SK-N-SH (cell line): ENCODE data around the gene BRI3BP.

ENCODE experiments used
- CTCF ChIP-seq: fragments of 200-600 bp; sonication (generic); IDR thresholded peaks from 2 replicates; pipeline ENCODE4 v1.6.1; 2017; ENCODE audit warnings: antibody characterized with exemption, mild to moderate bottlenecking, moderate library complexity
- EP300 ChIP-seq, 2 experiments: IDR thresholded peaks; 2 replicates each; pipeline versions ENCODE4 v1.4.0 to v1.6.1; 2012; ENCODE audit warnings: borderline replicate concordance in 1 of 2, low read depth in 1 of 2, low read length in 1 of 2
- EZH2phosphoT487 ChIP-seq: fragments of 200-600 bp; sonication (generic); IDR thresholded peaks from 2 replicates; pipeline ENCODE4 v1.6.1; 2017; ENCODE audit warnings: low read depth, mixed run types, mild to moderate bottlenecking, antibody characterized with exemption, moderate library complexity, borderline replicate concordance
- FOXM1 ChIP-seq: IDR thresholded peaks from 2 replicates; pipeline ENCODE4 v1.4.0; 2012; ENCODE audit warnings: low read depth, mild to moderate bottlenecking
- MAX ChIP-seq: IDR thresholded peaks from 2 replicates; pipeline ENCODE4 v1.4.0; 2012; ENCODE audit warnings: low read depth
- NRF1 ChIP-seq: IDR thresholded peaks from 2 replicates; pipeline ENCODE4 v1.6.1; 2012; ENCODE audit warnings: low read depth, mild to moderate bottlenecking, low read length
- POLR2AphosphoS5 ChIP-seq: IDR thresholded peaks from 2 replicates; pipeline ENCODE4 v1.6.1; 2012; ENCODE audit warnings: low read depth, low read length
- REST ChIP-seq: IDR thresholded peaks from 2 replicates; pipeline ENCODE4 v1.6.1; 2012; ENCODE audit warnings: mild to moderate bottlenecking, low read depth, low read length, moderate library complexity
- SMC3 ChIP-seq: IDR thresholded peaks from 2 replicates; pipeline ENCODE4 v1.6.1; 2012; ENCODE audit warnings: low read depth, low read length, improper control_type of control experiment
- USF2 ChIP-seq: fragments of 150-350 bp; IDR thresholded peaks from 2 replicates; pipeline ENCODE4 v1.6.1; 2017; ENCODE audit warnings: antibody characterized with exemption, low read length, low read depth, borderline replicate concordance
- YY1 ChIP-seq: IDR thresholded peaks from 2 replicates; pipeline ENCODE4 v1.4.0; 2012; ENCODE audit warnings: low read depth, mild to moderate bottlenecking

GRCh38 chr12:125018356-125018755, 24.9 kb downstream of the BRI3BP start:
- TF ChIP-seq NRF1, result no peak
- TF ChIP-seq SMC3, result no peak
- TF ChIP-seq MAX, result no peak
- no peak for TF ChIP-seq REST
- TF ChIP-seq YY1, result no peak
- no peak for TF ChIP-seq POLR2AphosphoS5
- TF ChIP-seq CTCF, result no peak
- TF ChIP-seq FOXM1, result no peak
- no peak for TF ChIP-seq EZH2phosphoT487
- TF ChIP-seq USF2, result no peak
- no peak for TF ChIP-seq EP300 (IDR thresholded peaks at IDR 0.05; ENCODE audit: borderline replicate concordance in 1 of 2, low read depth in 1 of 2, low read length in 1 of 2)
